ENCODE data around the gene MEI1.
"Not testable (repeated sequence)": the region's sequence is repeated elsewhere in the genome, so short reads cannot be mapped to it uniquely, and the experiment has no call there.

MEI1 gene

GRCh38 chr22:41699264-41700107 is at the start of gene MEI1:
TSS of gene MEI1 (plus strand) at chr22:41699503. CDS start at chr22:41699539, 36 bp downstream.
- no peak for DNase-seq

GRCh38 chr22:41650229-41650628 is 49.1 kb upstream of the MEI1 start:
- no peak for DNase-seq

GRCh38 chr22:41650821-41651220 is 48.5 kb upstream of the MEI1 start:
- no peak for DNase-seq

GRCh38 chr22:41654322-41654721 is 45.0 kb upstream of the MEI1 start:
- no peak for DNase-seq

GRCh38 chr22:41656556-41656955 is 42.7 kb upstream of the MEI1 start:
- DNase-seq: no peak

- no peak for DNase-seq
Measured at GRCh38 chr22:41657709-41658108, 41.6 kb upstream of the MEI1 start.

GRCh38 chr22:41658869-41659268 is 40.4 kb upstream of the MEI1 start:
- DNase-seq: no peak

- no peak for DNase-seq
Measured at GRCh38 chr22:41659941-41660340, 39.4 kb upstream of the MEI1 start.

- DNase-seq: no peak
Measured at GRCh38 chr22:41660416-41660815, 38.9 kb upstream of the MEI1 start.

GRCh38 chr22:41661088-41661487 is 38.2 kb upstream of the MEI1 start:
- DNase-seq: no peak

GRCh38 chr22:41661713-41662112 is 37.6 kb upstream of the MEI1 start:
- DNase-seq: no peak

GRCh38 chr22:41663594-41663993 is 35.7 kb upstream of the MEI1 start:
- not testable (repeated sequence) for DNase-seq

GRCh38 chr22:41664490-41664889 is 34.8 kb upstream of the MEI1 start:
- no peak for DNase-seq

GRCh38 chr22:41664951-41665350 is 34.4 kb upstream of the MEI1 start:
- DNase-seq: no peak

- DNase-seq: no peak
Measured at GRCh38 chr22:41668971-41669911, 30.1 kb upstream of the MEI1 start.

- not testable (repeated sequence) for DNase-seq
Measured at GRCh38 chr22:41672096-41672495, 27.2 kb upstream of the MEI1 start.

GRCh38 chr22:41672780-41673509 is 26.4 kb upstream of the MEI1 start:
- no peak for DNase-seq

- DNase-seq: no peak
Measured at GRCh38 chr22:41674846-41675340, 24.4 kb upstream of the MEI1 start.

GRCh38 chr22:41676134-41676533 is 23.2 kb upstream of the MEI1 start:
- no peak for DNase-seq

- DNase-seq: no peak
Measured at GRCh38 chr22:41681616-41682015, 17.7 kb upstream of the MEI1 start.

- peak; percentile 16 for DNase-seq
Measured at GRCh38 chr22:41682033-41682807, 17.1 kb upstream of the MEI1 start.

- DNase-seq: no peak
Measured at GRCh38 chr22:41683052-41683451, 16.3 kb upstream of the MEI1 start.
